ENCODE data around the gene TRPV6.

The TRPV6 gene

GRCh38 chr7:142883571-142884285, 1.8 kb downstream of the TRPV6 start:
- Histone ChIP-seq H3K9me3 (ENCODE audit: control insufficient read depth, low read length) (no peaks in the 10 kb centered on the region), H2BK15ac (ENCODE audit: low read depth, poor library complexity, severe bottlenecking) (no peak overlapping the region), H4K91ac (ENCODE audit: low read length) (no peak overlapping the region), H3K27me3 (ENCODE audit: control insufficient read depth in 1 of 2, insufficient read depth in 1 of 2, low read length in 2 of 2) (peaks cover 19 to 69% of the 10 kb centered on the region in 2 experiments), H2AK5ac (ENCODE audit: low read length, severe bottlenecking) (no peak overlapping the region), H2BK5ac (ENCODE audit: low read depth, low read length, poor library complexity, severe bottlenecking) (no peak overlapping the region), H3K4me1 (ENCODE audit: control insufficient read depth, insufficient read depth, low read depth, low read length) (peaks cover 1% of the 10 kb centered on the region), H4K8ac (ENCODE audit: low read length) (no peak overlapping the region), H3K9ac (ENCODE audit: low read length) (no peak overlapping the region), H2AFZ (ENCODE audit: low read depth, low read length) (no peak overlapping the region), H3K14ac (ENCODE audit: low read length in 2 of 2) (no peak overlapping the region), H3K23ac (ENCODE audit: low read length in 2 of 2) (no peak overlapping the region), H3K18ac (ENCODE audit: low read depth in 1 of 2, low read length in 2 of 2) (no peak overlapping the region), H3K36me3 (ENCODE audit: control insufficient read depth in 1 of 2, insufficient read depth in 2 of 2, low read depth in 1 of 2, low read length in 2 of 2) (no peaks in the 10 kb centered on the region), H3K4me3 (ENCODE audit: insufficient read depth in 1 of 2, low read depth in 1 of 2, low read length in 2 of 2) (no peak overlapping the region), H2BK120ac (ENCODE audit: low read depth, low read length) (no peak overlapping the region), H3K4ac (ENCODE audit: low read depth in 1 of 2, low read length in 2 of 2) (no peak overlapping the region), H3K79me1 (replicated peaks; ENCODE audit: low read length, poor library complexity, severe bottlenecking) (no peaks in the 10 kb centered on the region), H3K4me2 (ENCODE audit: low read length, poor library complexity, severe bottlenecking) (no peak overlapping the region), H2BK12ac (ENCODE audit: low read length in 2 of 2) (no peak overlapping the region), H3K27ac (ENCODE audit: low read length, poor library complexity, severe bottlenecking) (no peak overlapping the region)
- DNase-seq: no peak
- 63% methylated on average over 4 of the region's 7 CpGs for WGBS

- no peak overlapping the region for H4K91ac ChIP-seq (ENCODE audit: low read length)
These were observed 2.4 kb downstream of the TRPV6 start for GRCh38 chr7:142883145-142883544.

GRCh38 chr7:142882338-142882678, 3.2 kb downstream of the TRPV6 start:
- no peak overlapping the region for H2BK120ac ChIP-seq (ENCODE audit: low read depth, low read length)
- H3K27ac ChIP-seq (ENCODE audit: low read length, poor library complexity, severe bottlenecking): no peak overlapping the region
- no peak overlapping the region for H2AFZ ChIP-seq (ENCODE audit: low read depth, low read length)
- H2AK5ac ChIP-seq (ENCODE audit: low read length, severe bottlenecking): no peak overlapping the region
- H3K36me3 ChIP-seq (ENCODE audit: control insufficient read depth in 1 of 2, insufficient read depth in 2 of 2, low read depth in 1 of 2, low read length in 2 of 2): no peaks in the 10 kb centered on the region
- H3K4me3 ChIP-seq (ENCODE audit: insufficient read depth in 1 of 2, low read depth in 1 of 2, low read length in 2 of 2): no peak overlapping the region
- no peak overlapping the region for H2BK5ac ChIP-seq (ENCODE audit: low read depth, low read length, poor library complexity, severe bottlenecking)
- H3K9ac ChIP-seq (ENCODE audit: low read length): no peak overlapping the region
- no peak overlapping the region for H2BK12ac ChIP-seq (ENCODE audit: low read length in 2 of 2)
- H3K4ac ChIP-seq (ENCODE audit: low read depth in 1 of 2, low read length in 2 of 2): no peak overlapping the region
- DNase-seq: no peak
- WGBS: 81% methylated on average over 5 of the region's 5 CpGs
- no peak overlapping the region for H3K4me2 ChIP-seq (ENCODE audit: low read length, poor library complexity, severe bottlenecking)
- H3K23ac ChIP-seq (ENCODE audit: low read length in 2 of 2): no peak overlapping the region
- H4K91ac ChIP-seq (ENCODE audit: low read length): no peak overlapping the region
- no peak overlapping the region for H3K18ac ChIP-seq (ENCODE audit: low read depth in 1 of 2, low read length in 2 of 2)
- H3K27me3 ChIP-seq (ENCODE audit: control insufficient read depth in 1 of 2, insufficient read depth in 1 of 2, low read length in 2 of 2): peaks cover 19 to 81% of the 10 kb centered on the region in 2 experiments
- no peaks in the 10 kb centered on the region for H3K79me1 ChIP-seq (replicated peaks; ENCODE audit: low read length, poor library complexity, severe bottlenecking)
- H2BK15ac ChIP-seq (ENCODE audit: low read depth, poor library complexity, severe bottlenecking): no peak overlapping the region
- H3K4me1 ChIP-seq (ENCODE audit: control insufficient read depth, insufficient read depth, low read depth, low read length): peaks cover 1% of the 10 kb centered on the region
- no peak overlapping the region for H4K8ac ChIP-seq (ENCODE audit: low read length)
- no peak overlapping the region for H3K14ac ChIP-seq (ENCODE audit: low read length in 2 of 2)
- H3K9me3 ChIP-seq (ENCODE audit: control insufficient read depth, low read length): no peaks in the 10 kb centered on the region

More at GRCh38 chr7:142883145-142883544, 2.4 kb downstream of the TRPV6 start:
- no peak overlapping the region for H3K23ac ChIP-seq (ENCODE audit: low read length in 2 of 2)
- H2AFZ ChIP-seq (ENCODE audit: low read depth, low read length): no peak overlapping the region
- H3K79me1 ChIP-seq (replicated peaks; ENCODE audit: low read length, poor library complexity, severe bottlenecking): no peaks in the 10 kb centered on the region
- no peak overlapping the region for H2AK5ac ChIP-seq (ENCODE audit: low read length, severe bottlenecking)
- no peak overlapping the region for H3K27ac ChIP-seq (ENCODE audit: low read length, poor library complexity, severe bottlenecking)
- DNase-seq: no peak
- H3K4me1 ChIP-seq (ENCODE audit: control insufficient read depth, insufficient read depth, low read depth, low read length): peaks cover 1% of the 10 kb centered on the region
- H2BK120ac ChIP-seq (ENCODE audit: low read depth, low read length): no peak overlapping the region
- H3K9ac ChIP-seq (ENCODE audit: low read length): no peak overlapping the region
- WGBS: 89% methylated on average over 10 of the region's 10 CpGs
- peaks cover 19 to 73% of the 10 kb centered on the region in 2 experiments for H3K27me3 ChIP-seq (ENCODE audit: control insufficient read depth in 1 of 2, insufficient read depth in 1 of 2, low read length in 2 of 2)
- no peak overlapping the region for H3K4ac ChIP-seq (ENCODE audit: low read depth in 1 of 2, low read length in 2 of 2)
- no peak overlapping the region for H3K4me3 ChIP-seq (ENCODE audit: insufficient read depth in 1 of 2, low read depth in 1 of 2, low read length in 2 of 2)
- H3K14ac ChIP-seq (ENCODE audit: low read length in 2 of 2): no peak overlapping the region
- no peak overlapping the region for H2BK5ac ChIP-seq (ENCODE audit: low read depth, low read length, poor library complexity, severe bottlenecking)
- no peaks in the 10 kb centered on the region for H3K36me3 ChIP-seq (ENCODE audit: control insufficient read depth in 1 of 2, insufficient read depth in 2 of 2, low read depth in 1 of 2, low read length in 2 of 2)
- H2BK12ac ChIP-seq (ENCODE audit: low read length in 2 of 2): no peak overlapping the region
- H3K4me2 ChIP-seq (ENCODE audit: low read length, poor library complexity, severe bottlenecking): no peak overlapping the region
- no peak overlapping the region for H4K8ac ChIP-seq (ENCODE audit: low read length)
- no peak overlapping the region for H2BK15ac ChIP-seq (ENCODE audit: low read depth, poor library complexity, severe bottlenecking)
- H3K9me3 ChIP-seq (ENCODE audit: control insufficient read depth, low read length): no peaks in the 10 kb centered on the region
- H3K18ac ChIP-seq (ENCODE audit: low read depth in 1 of 2, low read length in 2 of 2): no peak overlapping the region

- H3K4ac ChIP-seq (ENCODE audit: low read depth in 1 of 2, low read length in 2 of 2): no peak overlapping the region
- peaks cover 19 to 83% of the 10 kb centered on the region in 2 experiments for H3K27me3 ChIP-seq (ENCODE audit: control insufficient read depth in 1 of 2, insufficient read depth in 1 of 2, low read length in 2 of 2)
- WGBS: 94% methylated on average over 7 of the region's 9 CpGs
- no peak overlapping the region for H2BK12ac ChIP-seq (ENCODE audit: low read length in 2 of 2)
- no peak overlapping the region for H4K8ac ChIP-seq (ENCODE audit: low read length)
- no peak overlapping the region for H3K4me2 ChIP-seq (ENCODE audit: low read length, poor library complexity, severe bottlenecking)
- H4K91ac ChIP-seq (ENCODE audit: low read length): no peak overlapping the region
- H3K79me1 ChIP-seq (replicated peaks; ENCODE audit: low read length, poor library complexity, severe bottlenecking): no peaks in the 10 kb centered on the region
- no peak overlapping the region for H2AFZ ChIP-seq (ENCODE audit: low read depth, low read length)
- no peak overlapping the region for H3K4me3 ChIP-seq (ENCODE audit: insufficient read depth in 1 of 2, low read depth in 1 of 2, low read length in 2 of 2)
- peaks cover 1% of the 10 kb centered on the region for H3K4me1 ChIP-seq (ENCODE audit: control insufficient read depth, insufficient read depth, low read depth, low read length)
- H3K9ac ChIP-seq (ENCODE audit: low read length): no peak overlapping the region
- H2BK5ac ChIP-seq (ENCODE audit: low read depth, low read length, poor library complexity, severe bottlenecking): no peak overlapping the region
- H2AK5ac ChIP-seq (ENCODE audit: low read length, severe bottlenecking): no peak overlapping the region
- H3K23ac ChIP-seq (ENCODE audit: low read length in 2 of 2): no peak overlapping the region
- no peak overlapping the region for H3K18ac ChIP-seq (ENCODE audit: low read depth in 1 of 2, low read length in 2 of 2)
- no peak overlapping the region for H2BK15ac ChIP-seq (ENCODE audit: low read depth, poor library complexity, severe bottlenecking)
- H2BK120ac ChIP-seq (ENCODE audit: low read depth, low read length): no peak overlapping the region
- no peak overlapping the region for H3K14ac ChIP-seq (ENCODE audit: low read length in 2 of 2)
- no peaks in the 10 kb centered on the region for H3K9me3 ChIP-seq (ENCODE audit: control insufficient read depth, low read length)
- DNase-seq: no peak
- H3K36me3 ChIP-seq (ENCODE audit: control insufficient read depth in 1 of 2, insufficient read depth in 2 of 2, low read depth in 1 of 2, low read length in 2 of 2): no peaks in the 10 kb centered on the region
- H3K27ac ChIP-seq (ENCODE audit: low read length, poor library complexity, severe bottlenecking): no peak overlapping the region
These were observed 3.8 kb downstream of the TRPV6 start for GRCh38 chr7:142881586-142882337.
